OCI-LY3 (cell line): ENCODE results near the gene UNC13C.

ENCODE experiments used
- CTCF ChIP-seq: fragments of 200-600, 300-600 bp; sonication (generic); IDR thresholded peaks from 2 replicates; pipeline ENCODE4 v1.5.1; 2014; ENCODE audit warnings: antibody characterized with exemption, low read length, low read depth
- EZH2phosphoT487 ChIP-seq: fragments of 200-600 bp; shearing (Covaris generic); IDR thresholded peaks from 2 replicates; pipeline ENCODE4 v1.6.1; 2018; ENCODE audit warnings: antibody characterized with exemption, mixed run types, low read depth

GRCh38 chr15:54605043-54605442 is 626.8 kb downstream of the UNC13C start:
- TF ChIP-seq CTCF: no peak
- no peak for TF ChIP-seq EZH2phosphoT487
